ENCODE data around the gene PSMD2. TPM values are rescaled to one million over a fixed set of nuclear protein-coding genes. Genes with fewer than 3 reads are reported as not detected.

Gene PSMD2
- total RNA-seq, 1 donor from 2014 or later: 232 TPM

GRCh38 chr3:184315543-184315867, 16.5 kb downstream of the PSMD2 start:
- no peak for DNase-seq (ENCODE audit: low spot score in 2 of 2, unreplicated experiment in 2 of 2)
- TF ChIP-seq CTCF (IDR thresholded peaks at IDR 0.05; ENCODE audit: unreplicated experiment): no peak
- H3K9me3 Mint-ChIP-seq: no peaks in the 10 kb centered on the region
- peak overlapping the region; percentile 80 for H3K4me3 Mint-ChIP-seq
- peaks cover 3% of the 10 kb centered on the region for H3K36me3 Mint-ChIP-seq
- no peaks in the 10 kb centered on the region for H3K27me3 Mint-ChIP-seq (ENCODE audit: low read depth)
- H3K27ac Mint-ChIP-seq: peak overlapping the region; percentile 93
- peaks cover 30% of the 10 kb centered on the region for H3K4me1 Mint-ChIP-seq

- TF ChIP-seq CTCF (IDR thresholded peaks at IDR 0.05; ENCODE audit: unreplicated experiment): no peak
- no peak for DNase-seq (ENCODE audit: low spot score in 2 of 2, unreplicated experiment in 2 of 2)
- Mint-ChIP-seq H3K27ac (peak overlapping the region; percentile 93), H3K4me1 (peaks cover 30% of the 10 kb centered on the region), H3K4me3 (peak overlapping the region; percentile 80), H3K36me3 (peaks cover 7% of the 10 kb centered on the region), H3K27me3 (ENCODE audit: low read depth) (no peaks in the 10 kb centered on the region), H3K9me3 (no peaks in the 10 kb centered on the region)
These were observed 17.0 kb downstream of the PSMD2 start for GRCh38 chr3:184315871-184316661.

- H3K36me3 Mint-ChIP-seq: peaks cover 14% of the 10 kb centered on the region
- H3K4me1 Mint-ChIP-seq: peaks cover 30% of the 10 kb centered on the region
- no peak for TF ChIP-seq CTCF (IDR thresholded peaks at IDR 0.05; ENCODE audit: unreplicated experiment)
- peak overlapping the region; percentile 80 for H3K4me3 Mint-ChIP-seq
- H3K27ac Mint-ChIP-seq: peak overlapping the region; percentile 93
- H3K27me3 Mint-ChIP-seq (ENCODE audit: low read depth): no peaks in the 10 kb centered on the region
- no peak for DNase-seq (ENCODE audit: low spot score in 2 of 2, unreplicated experiment in 2 of 2)
- H3K9me3 Mint-ChIP-seq: no peaks in the 10 kb centered on the region
These were observed 17.8 kb downstream of the PSMD2 start for GRCh38 chr3:184316792-184317191.

- no peaks in the 10 kb centered on the region for H3K9me3 Mint-ChIP-seq
- H3K4me3 Mint-ChIP-seq: peak overlapping the region; percentile 80
- no peak for TF ChIP-seq CTCF (IDR thresholded peaks at IDR 0.05; ENCODE audit: unreplicated experiment)
- no peaks in the 10 kb centered on the region for H3K27me3 Mint-ChIP-seq (ENCODE audit: low read depth)
- no peak overlapping the region for H3K27ac Mint-ChIP-seq
- peaks cover 14% of the 10 kb centered on the region for H3K36me3 Mint-ChIP-seq
- H3K4me1 Mint-ChIP-seq: peaks cover 30% of the 10 kb centered on the region
- DNase-seq (ENCODE audit: low spot score in 2 of 2, unreplicated experiment in 2 of 2): no peak
These were observed 18.2 kb downstream of the PSMD2 start for GRCh38 chr3:184317201-184317600.

GRCh38 chr3:184320104-184320445, 21.0 kb downstream of the PSMD2 start:
- no peaks in the 10 kb centered on the region for H3K27me3 Mint-ChIP-seq (ENCODE audit: low read depth)
- H3K27ac Mint-ChIP-seq: no peak overlapping the region
- H3K9me3 Mint-ChIP-seq: no peaks in the 10 kb centered on the region
- no peak overlapping the region for H3K4me3 Mint-ChIP-seq
- no peak for DNase-seq (ENCODE audit: low spot score in 2 of 2, unreplicated experiment in 2 of 2)
- H3K4me1 Mint-ChIP-seq: peaks cover 29% of the 10 kb centered on the region
- no peak for TF ChIP-seq CTCF (IDR thresholded peaks at IDR 0.05; ENCODE audit: unreplicated experiment)
- H3K36me3 Mint-ChIP-seq: peaks cover 34% of the 10 kb centered on the region

Data from mesothelial cell of epicardium (in vitro differentiated cells).